Activated CD8-positive, alpha-beta memory T cell treated with anti-CD3 and anti-CD28 coated beads for 4 hours (primary cell): ENCODE data around the gene AGBL4.

Experiments used
- DNase-seq, 2 donors: peaks; one replicate each; pipeline ENCODE4 v3.0.0-alpha.2; 2020; ENCODE audit warnings: low read depth in 2 of 2

The AGBL4 gene

GRCh38 chr1:48654606-48655210 lies 1369.0 kb downstream of the AGBL4 start:
- DNase-seq: no peak

DNA sequence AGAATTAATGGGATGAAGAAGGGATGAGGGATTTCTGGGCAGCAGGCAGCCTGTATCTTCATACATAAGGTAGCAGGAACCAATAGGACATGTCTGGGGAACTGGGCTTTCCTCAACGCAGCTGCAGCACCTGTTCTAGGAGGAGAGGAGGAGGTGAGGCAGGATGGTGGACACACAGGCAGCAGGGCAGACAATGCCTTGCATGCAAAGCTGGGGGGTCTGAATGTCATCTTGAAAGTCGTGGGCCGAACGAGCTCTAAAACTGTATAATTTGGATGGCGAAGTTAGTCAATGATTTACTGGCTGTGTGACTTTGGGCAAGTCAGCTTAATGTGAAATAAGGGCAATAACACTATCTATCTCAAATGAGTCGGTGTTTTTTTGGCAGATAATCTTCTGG lies 1371.4 kb downstream of the AGBL4 start:
- DNase-seq: no peak

DNA sequence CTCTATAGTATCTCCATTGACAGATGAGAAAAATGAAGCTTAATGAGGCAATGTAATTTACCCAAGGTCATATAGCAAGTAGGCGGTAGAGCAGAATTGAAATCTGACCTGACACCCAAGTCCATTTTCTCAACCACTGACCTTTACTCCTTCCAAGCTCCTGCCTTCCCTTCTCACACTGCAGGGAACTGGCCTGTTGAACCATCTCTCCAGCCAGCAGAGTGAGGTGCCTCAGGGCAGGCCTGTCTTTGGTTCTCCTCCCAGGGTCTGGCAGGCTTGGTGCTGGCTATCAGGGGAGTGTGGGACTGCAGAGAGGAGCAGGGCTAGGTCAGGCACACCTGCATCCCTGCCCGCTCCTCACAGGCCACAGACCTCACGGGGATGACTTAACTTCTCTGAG lies 1373.9 kb downstream of the AGBL4 start:
- no peak for DNase-seq

DNA sequence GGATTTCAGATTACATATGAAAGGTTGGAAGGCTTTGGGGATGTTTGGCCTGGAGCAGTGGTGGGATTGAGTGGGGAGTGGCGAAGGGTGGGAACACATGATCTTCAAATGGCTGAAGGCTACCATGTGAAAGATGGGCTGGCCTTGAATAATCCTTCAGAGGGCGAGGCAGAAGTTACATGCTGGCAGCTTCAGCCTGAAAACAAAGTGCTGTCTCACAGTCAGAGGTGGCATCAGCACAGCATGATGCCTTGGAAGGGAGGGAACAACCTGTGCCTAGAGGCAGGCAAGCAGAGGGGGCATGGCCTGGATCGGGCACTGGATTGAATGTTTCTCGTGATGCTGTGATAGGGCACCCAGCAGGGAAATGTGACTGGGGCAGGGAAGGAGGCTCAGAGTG lies 1377.9 kb downstream of the AGBL4 start:
- no peak for DNase-seq

- no peak for DNase-seq
These were observed 1378.7 kb downstream of the AGBL4 start for GRCh38 chr1:48644905-48645605.

GRCh38 chr1:48644190-48644900 lies 1379.4 kb downstream of the AGBL4 start:
- no peak for DNase-seq

- no peak for DNase-seq
These were observed 1380.6 kb downstream of the AGBL4 start for GRCh38 chr1:48643193-48643592.

- DNase-seq: no peak
These were observed 1382.8 kb downstream of the AGBL4 start for GRCh38 chr1:48640836-48641492.

DNA sequence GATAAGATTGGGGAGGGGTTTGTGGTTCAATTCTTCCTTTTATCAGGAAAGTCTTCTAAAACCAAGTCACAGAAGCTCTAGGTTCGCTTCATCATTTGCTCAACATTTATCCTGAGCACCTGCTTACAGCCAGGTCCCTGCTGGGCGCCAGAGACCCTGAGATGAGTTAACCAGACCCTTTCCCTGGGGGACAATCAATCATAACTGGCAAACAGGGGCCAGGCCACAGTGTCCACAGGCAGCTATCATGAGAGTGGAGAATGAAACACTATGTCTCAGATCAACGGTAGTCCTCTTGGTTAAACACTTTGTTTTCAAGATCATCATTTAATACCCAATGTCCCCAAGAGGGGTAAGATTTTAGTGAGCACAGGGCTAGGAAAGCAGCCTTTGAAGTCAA lies 1393.9 kb downstream of the AGBL4 start:
- no peak for DNase-seq

DNA sequence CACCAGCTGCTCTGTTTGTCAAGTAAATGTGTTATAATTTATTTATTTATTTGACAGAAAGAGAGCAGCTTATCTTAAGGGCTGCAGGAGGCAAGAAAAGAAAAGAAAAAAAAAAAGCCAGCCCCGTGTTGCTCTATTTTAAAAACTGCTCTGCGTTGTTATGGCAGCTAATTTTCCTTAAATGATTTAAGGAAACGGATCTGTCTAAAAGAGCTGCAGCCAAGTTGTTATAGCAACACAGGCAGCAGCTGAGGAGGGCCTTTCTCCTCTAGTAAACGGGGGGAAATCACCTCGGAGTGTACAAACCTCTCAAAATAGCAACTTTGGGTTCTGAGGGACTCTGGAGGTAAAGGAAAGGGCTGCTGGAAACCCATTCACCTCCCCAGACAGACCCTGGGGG lies 1396.3 kb downstream of the AGBL4 start:
- no peak for DNase-seq

DNA sequence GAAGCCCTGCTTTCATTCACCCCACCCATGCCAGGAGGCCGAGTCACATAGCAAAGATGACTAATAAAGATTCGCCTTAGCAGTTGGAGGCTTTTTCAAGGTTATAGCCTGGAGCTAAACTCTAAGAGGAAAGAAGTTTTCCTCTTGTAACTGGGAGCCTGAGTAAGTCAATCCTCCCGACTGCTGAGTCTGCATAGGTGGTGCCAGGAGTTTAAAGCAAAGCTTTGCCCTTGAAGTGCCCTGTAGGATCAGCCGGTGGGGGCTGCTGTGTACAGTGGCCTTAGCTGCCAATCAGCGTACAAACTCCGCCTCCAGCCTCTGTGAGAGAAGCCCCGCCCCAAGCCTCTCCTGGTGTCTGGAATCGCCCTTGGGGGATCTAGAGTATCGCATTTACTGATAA lies 1404.2 kb downstream of the AGBL4 start:
- DNase-seq: no peak

- DNase-seq: no peak
These were observed 1406.5 kb downstream of the AGBL4 start for GRCh38 chr1:48617252-48617651.

GRCh38 chr1:48616710-48617109 lies 1407.0 kb downstream of the AGBL4 start:
- no peak for DNase-seq

- no peak for DNase-seq
These were observed 1411.9 kb downstream of the AGBL4 start for GRCh38 chr1:48611841-48612240.

GRCh38 chr1:48610628-48611542 lies 1412.9 kb downstream of the AGBL4 start:
- DNase-seq: no peak

GRCh38 chr1:48608882-48609281 lies 1414.9 kb downstream of the AGBL4 start:
- no peak for DNase-seq

- DNase-seq: no peak
These were observed 1420.5 kb downstream of the AGBL4 start for GRCh38 chr1:48603222-48603621.

GRCh38 chr1:48602349-48602748 lies 1421.4 kb downstream of the AGBL4 start:
- no peak for DNase-seq

GRCh38 chr1:48600182-48600581 lies 1423.6 kb downstream of the AGBL4 start:
- DNase-seq: no peak

- no peak for DNase-seq
These were observed 1426.1 kb downstream of the AGBL4 start for GRCh38 chr1:48597663-48598062.

DNA sequence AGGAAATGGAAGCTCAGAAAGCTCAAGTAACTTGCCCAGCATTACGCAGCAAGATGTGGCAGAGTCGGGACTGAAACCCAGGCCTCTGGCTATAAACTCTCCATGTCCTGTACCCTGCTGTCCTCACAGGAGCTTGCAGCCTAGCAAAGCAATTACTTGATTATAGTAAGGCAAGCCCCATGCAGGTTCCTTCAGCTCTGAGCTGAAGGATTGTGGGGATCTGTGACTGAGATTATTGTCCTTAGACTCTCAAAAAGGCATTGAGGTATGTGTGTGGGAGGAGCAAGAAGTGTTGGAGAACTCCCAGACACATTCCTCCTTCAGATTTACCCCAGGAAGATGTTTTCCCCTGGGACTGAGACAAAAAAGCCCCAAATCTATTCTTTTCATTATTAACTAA lies 1427.7 kb downstream of the AGBL4 start:
- DNase-seq: no peak

- DNase-seq: no peak
These were observed 1428.1 kb downstream of the AGBL4 start for GRCh38 chr1:48595613-48596012.
